K562 (cell line): ENCODE data around the gene TRDN.

Source experiments
- CBFB ChIP-seq: sonication (generic); formaldehyde crosslinking; IDR thresholded peaks from 2 replicates; pipeline ENCODE4 v1.4.0; 2020; ENCODE audit warnings: mild to moderate bottlenecking, missing genetic modification reagents
- CEBPB ChIP-seq: fragments of 450-650 bp; IDR thresholded peaks from 2 replicates; pipeline ENCODE4 v1.6.1; 2016; ENCODE audit warnings: missing genetic modification characterization, missing compliant biosample characterization
- HCFC1 ChIP-seq: IDR thresholded peaks from 2 replicates; pipeline ENCODE4 v1.6.1; 2012; ENCODE audit warnings: low read depth, low read length, improper control_type of control experiment
- HSF4 ChIP-seq: fragments of 250-450 bp; sonication (Bioruptor Pico); IDR thresholded peaks from 2 replicates; pipeline ENCODE4 v2.1.2; 2022; ENCODE audit warnings: mild to moderate bottlenecking, moderate library complexity, borderline replicate concordance
- NBN ChIP-seq: fragments of 450-650 bp; IDR thresholded peaks from 2 replicates; pipeline ENCODE4 v1.6.1; 2016; ENCODE audit warnings: low read depth, mild to moderate bottlenecking
- NFYB ChIP-seq: IDR thresholded peaks from 2 replicates; pipeline ENCODE4 v1.6.1; 2011; ENCODE audit warnings: mild to moderate bottlenecking, moderate library complexity; ENCODE audit not compliant: insufficient read length; ENCODE audit errors: extremely low read depth
- POLR2AphosphoS5 ChIP-seq: IDR thresholded peaks from 2 replicates; pipeline ENCODE4 v1.6.1; 2011; ENCODE audit warnings: mild to moderate bottlenecking, low read depth, low read length, moderate library complexity; ENCODE audit not compliant: control insufficient read depth, insufficient read depth
- RNF2 ChIP-seq: sonication (generic); IDR thresholded peaks from 2 replicates; pipeline ENCODE4 v1.6.1; 2016
- TCF3 ChIP-seq: sonication (generic); formaldehyde crosslinking; IDR thresholded peaks from 2 replicates; pipeline ENCODE4 v1.4.0; 2020; ENCODE audit warnings: mild to moderate bottlenecking, missing genetic modification reagents
- ZBTB1 ChIP-seq: sonication (generic); formaldehyde crosslinking; IDR thresholded peaks from 2 replicates; pipeline ENCODE4 v1.8.1; 2023; ENCODE audit warnings: missing genetic modification reagents, low read depth, mild to moderate bottlenecking, borderline replicate concordance
- ZBTB26 ChIP-seq: fragments of 450-650 bp; formaldehyde crosslinking; IDR thresholded peaks from 2 replicates; pipeline ENCODE4 v1.4.0; 2022; ENCODE audit warnings: missing genetic modification characterization
- ZNF224 ChIP-seq: sonication (generic); formaldehyde crosslinking; IDR thresholded peaks from 2 replicates; pipeline ENCODE4 v1.8.0; 2022; ENCODE audit warnings: mild to moderate bottlenecking, missing genetic modification reagents
- ZNF431 ChIP-seq: sonication (generic); formaldehyde crosslinking; IDR thresholded peaks from 2 replicates; pipeline ENCODE4 v1.8.0; 2022; ENCODE audit warnings: mild to moderate bottlenecking, missing genetic modification reagents
- TF ChIP-seq, protein P1 (sequence below), 3 experiments: IDR thresholded peaks in 2 of 3; conservative IDR thresholded peaks in 1 of 3; 2 replicates each; pipeline ENCODE4 v1.5.1; 2011 to 2012; ENCODE audit warnings: low read length in 3 of 3, mild to moderate bottlenecking in 3 of 3, control low read depth in 2 of 3, improper control_type of control experiment in 1 of 3, inconsistent platforms in 1 of 3, low read depth in 1 of 3, mixed read lengths in 1 of 3, moderate library complexity in 1 of 3; ENCODE audit not compliant: insufficient read depth in 2 of 3

- TF ChIP-seq ZBTB1 (CRISPR knock-in tag) = no peak
- no peak for TF ChIP-seq CBFB (CRISPR knock-in tag)
- TF ChIP-seq ZBTB26 = no peak
- TF ChIP-seq, protein P1, sequence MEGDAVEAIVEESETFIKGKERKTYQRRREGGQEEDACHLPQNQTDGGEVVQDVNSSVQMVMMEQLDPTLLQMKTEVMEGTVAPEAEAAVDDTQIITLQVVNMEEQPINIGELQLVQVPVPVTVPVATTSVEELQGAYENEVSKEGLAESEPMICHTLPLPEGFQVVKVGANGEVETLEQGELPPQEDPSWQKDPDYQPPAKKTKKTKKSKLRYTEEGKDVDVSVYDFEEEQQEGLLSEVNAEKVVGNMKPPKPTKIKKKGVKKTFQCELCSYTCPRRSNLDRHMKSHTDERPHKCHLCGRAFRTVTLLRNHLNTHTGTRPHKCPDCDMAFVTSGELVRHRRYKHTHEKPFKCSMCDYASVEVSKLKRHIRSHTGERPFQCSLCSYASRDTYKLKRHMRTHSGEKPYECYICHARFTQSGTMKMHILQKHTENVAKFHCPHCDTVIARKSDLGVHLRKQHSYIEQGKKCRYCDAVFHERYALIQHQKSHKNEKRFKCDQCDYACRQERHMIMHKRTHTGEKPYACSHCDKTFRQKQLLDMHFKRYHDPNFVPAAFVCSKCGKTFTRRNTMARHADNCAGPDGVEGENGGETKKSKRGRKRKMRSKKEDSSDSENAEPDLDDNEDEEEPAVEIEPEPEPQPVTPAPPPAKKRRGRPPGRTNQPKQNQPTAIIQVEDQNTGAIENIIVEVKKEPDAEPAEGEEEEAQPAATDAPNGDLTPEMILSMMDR (IDR thresholded peaks at IDR 0.05 in 2 of 3, conservative IDR thresholded peaks at IDR 0.05 in 1 of 3; ENCODE audit: insufficient read depth in 2 of 3, low read depth in 1 of 3, low read length in 3 of 3) = no peak
- TF ChIP-seq HCFC1 = no peak
- TF ChIP-seq CEBPB (tag) = no peak
- TF ChIP-seq NBN = no peak
- no peak for TF ChIP-seq ZNF224 (CRISPR knock-in tag)
- TF ChIP-seq TCF3 = no peak
- no peak for TF ChIP-seq NFYB
- TF ChIP-seq HSF4 (CRISPR knock-in tag) = no peak
- no peak for TF ChIP-seq RNF2
- no peak for TF ChIP-seq ZNF431
- TF ChIP-seq POLR2AphosphoS5 = no peak
Observed at GRCh38 chr6:123655521-123656306, 19.0 kb upstream of the TRDN start.
